Upper lobe of left lung (tissue), 6 donors: ENCODE results near the gene SEMA3D. TPM values are rescaled to one million over a fixed set of nuclear protein-coding genes. Genes with fewer than 3 reads are reported as not detected.

ENCODE experiments used
- ATAC-seq, 2 donors: fragments of 200-7000 bp; cut with Tn5 transposase; one replicate each; pipeline ENCODE4 v1.9.1; 2022; ENCODE audit warnings: mild to moderate bottlenecking in 2 of 2, moderate library complexity in 2 of 2; ENCODE audit not compliant: low FRiP score in 2 of 2
- DNase-seq, 2 donors: peaks; one replicate each; pipeline ENCODE4 v3.0.0-alpha.2; 2019 to 2020
- H3K27ac ChIP-seq, 4 donors: fragments of 200-600 bp; sonication (generic); one replicate each; pipeline ENCODE4 v1.5.1; 2016 to 2019
- H3K27me3 ChIP-seq, 4 donors: fragments of 200-600 bp; sonication (generic); one replicate each; pipeline ENCODE4 v1.5.1; 2017 to 2019
- H3K36me3 ChIP-seq, 4 donors: fragments of 200-600 bp; sonication (generic); one replicate each; pipeline ENCODE4 v1.5.1; 2016 to 2019
- H3K4me1 ChIP-seq, 4 donors: fragments of 200-600 bp; sonication (generic); one replicate each; pipeline ENCODE4 v1.5.1; 2018 to 2019
- H3K4me3 ChIP-seq, 4 donors: fragments of 200-600 bp; sonication (generic); one replicate each; pipeline ENCODE4 v1.5.1; 2017 to 2019; ENCODE audit warnings: mild to moderate bottlenecking in 2 of 4, moderate library complexity in 1 of 4
- H3K9me3 ChIP-seq, 4 donors: fragments of 200-600 bp; sonication (generic); one replicate each; pipeline ENCODE4 v1.5.1; 2018 to 2019
- CTCF ChIP-seq, 6 experiments: fragments of 450-650 bp in 4 of 6; fragments of 200-600 bp in 2 of 6; sonication (generic) in 2 of 6; IDR thresholded peaks; one replicate each; pipeline ENCODE4 v1.5.1; 2016 to 2019; ENCODE audit warnings: antibody characterized with exemption in 6 of 6
- EP300 ChIP-seq, 4 donors: sonication (generic); formaldehyde crosslinking; IDR thresholded peaks; one replicate each; pipeline ENCODE4 v1.5.1; 2017; ENCODE audit warnings: antibody characterized with exemption in 4 of 4, control low read depth in 2 of 4
- POLR2A ChIP-seq, 4 donors: fragments of 450-650 bp; IDR thresholded peaks; one replicate each; pipeline ENCODE4 v1.5.1; 2016 to 2017; ENCODE audit warnings: antibody characterized with exemption in 4 of 4, mild to moderate bottlenecking in 2 of 4
- POLR2AphosphoS5 ChIP-seq, 2 donors: sonication (generic); formaldehyde crosslinking; IDR thresholded peaks; one replicate each; pipeline ENCODE4 v1.5.1; 2017; ENCODE audit warnings: antibody characterized with exemption in 2 of 2
- WGBS, 2 donors: methylation state at CpG; one replicate each; pipeline ENCODE4 v1.1.5; 2017 to 2018; 5-methylcytosine and 5-hydroxymethylcytosine counted together
- total RNA-seq, 6 donors: library from RNA; depleted of rRNA in 4 of 6; stranded (reverse); fragments of >200 nt in 4 of 6; gene quantifications; one replicate each; pipeline versions ENCODE4 v1.1.0 to v1.2.1, GENCODE V29; 2016 to 2021
- donor health status: DM: no; HTN: no; CAD: no; lungs with moderate emphysema.
- donor health status: DM: no; HTN: yes; CAD: no; lungs with severe emphysema.

The SEMA3D gene
- total RNA-seq, 6 donors from 2014 or later: 1.7 to 8.1 (median 3.5) TPM

DNA sequence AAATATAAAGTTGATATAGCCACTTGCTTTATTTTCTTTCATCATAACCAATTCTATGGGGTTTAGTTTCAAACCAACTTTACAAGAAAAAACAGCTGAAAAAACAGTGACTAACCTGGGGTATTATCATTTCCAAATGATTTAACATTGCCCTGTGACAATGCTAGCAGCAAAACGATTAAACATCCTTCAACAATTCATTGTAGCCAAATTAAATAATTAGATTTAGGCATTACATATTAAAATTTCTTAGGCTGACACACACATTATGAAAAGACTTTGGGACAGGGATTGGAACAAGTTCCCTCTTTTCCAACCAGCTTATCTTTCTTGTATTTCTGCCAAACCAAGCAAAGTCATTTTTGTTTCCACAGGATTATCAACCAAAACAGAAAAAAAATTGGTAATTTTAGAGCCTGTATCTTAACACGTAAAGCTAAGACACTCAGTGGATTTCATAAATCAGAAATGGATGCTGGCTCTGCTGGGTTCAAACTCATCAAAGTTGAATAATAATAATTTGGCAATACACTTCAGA lies 84.0 kb downstream of the SEMA3D start:
- H3K36me3 ChIP-seq: no peaks in the 10 kb centered on the region
- no peak overlapping the region for H3K27ac ChIP-seq
- ATAC-seq (peak in 1 of 2 donors; percentile 28), DNase-seq (no peak)
- WGBS, 2 donors: 35 to 44% methylated on average over 2 of the region's 2 CpGs
- no peaks in the 10 kb centered on the region for H3K4me1 ChIP-seq
- no peaks in the 10 kb centered on the region for H3K27me3 ChIP-seq
- H3K9me3 ChIP-seq: no peaks in the 10 kb centered on the region
- no peak overlapping the region for H3K4me3 ChIP-seq
- no peak for TF ChIP-seq CTCF (IDR thresholded peaks at IDR 0.05)
- TF ChIP-seq POLR2A (IDR thresholded peaks at IDR 0.05): no peak
- TF ChIP-seq EP300 (IDR thresholded peaks at IDR 0.05): no peak
- TF ChIP-seq POLR2AphosphoS5 (IDR thresholded peaks at IDR 0.05): no peak

DNA sequence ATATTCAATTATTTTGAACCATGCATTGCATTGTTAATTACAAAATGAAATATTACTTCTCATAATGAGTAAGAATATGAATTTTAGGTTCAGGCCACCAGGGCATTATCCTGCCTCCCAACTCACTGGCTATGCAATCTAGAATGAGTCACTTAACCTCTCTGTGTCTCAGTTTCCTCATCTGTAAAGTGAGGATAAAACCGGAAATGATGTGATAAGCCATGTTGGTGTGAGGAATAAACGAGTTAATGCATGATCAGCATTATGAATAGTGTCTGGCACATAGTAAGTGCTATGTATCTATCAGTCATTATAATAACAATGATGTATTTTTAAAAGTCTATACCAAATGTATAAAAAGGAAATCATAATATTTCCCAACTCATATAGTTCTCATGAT lies 85.5 kb downstream of the SEMA3D start:
- DNase-seq (no peak), ATAC-seq (no peak)
- H3K4me3 ChIP-seq: no peak overlapping the region
- no peak for TF ChIP-seq EP300 (IDR thresholded peaks at IDR 0.05)
- no peak for TF ChIP-seq CTCF (IDR thresholded peaks at IDR 0.05)
- no peak for TF ChIP-seq POLR2AphosphoS5 (IDR thresholded peaks at IDR 0.05)
- TF ChIP-seq POLR2A (IDR thresholded peaks at IDR 0.05): no peak
- no peak overlapping the region for H3K27ac ChIP-seq
- no peaks in the 10 kb centered on the region for H3K4me1 ChIP-seq
- H3K9me3 ChIP-seq: no peaks in the 10 kb centered on the region
- no peaks in the 10 kb centered on the region for H3K27me3 ChIP-seq
- WGBS, 2 donors: 78 to 82% methylated on average over 2 of the region's 2 CpGs
- H3K36me3 ChIP-seq: no peaks in the 10 kb centered on the region

DNA sequence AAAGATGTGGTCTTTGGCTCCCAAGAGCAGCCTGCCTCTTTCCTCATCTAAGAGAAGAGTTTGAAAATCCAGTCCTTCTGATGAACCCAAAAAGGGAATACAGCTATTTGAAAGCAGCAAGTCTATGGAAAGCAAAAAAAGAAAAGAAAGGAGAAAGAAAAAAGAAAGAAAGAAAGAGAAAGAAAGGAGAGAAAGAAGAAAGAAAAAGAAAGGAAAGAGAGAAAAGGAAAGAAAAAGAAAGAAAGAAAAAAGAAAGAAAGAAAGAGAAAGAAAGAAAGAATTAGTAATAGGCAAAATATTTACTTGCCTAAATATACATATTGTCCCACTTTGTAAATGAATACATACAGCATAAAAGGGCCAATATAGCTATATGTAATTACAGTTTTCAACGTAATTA lies 89.0 kb downstream of the SEMA3D start:
- 71 to 83% methylated on average over 1 of the region's 1 CpG for WGBS, 2 donors
- Histone ChIP-seq H3K4me3 (no peak overlapping the region), H3K36me3 (no peaks in the 10 kb centered on the region), H3K9me3 (no peaks in the 10 kb centered on the region), H3K27ac (no peak overlapping the region), H3K27me3 (no peaks in the 10 kb centered on the region), H3K4me1 (no peaks in the 10 kb centered on the region)
- no peak for TF ChIP-seq POLR2AphosphoS5 (IDR thresholded peaks at IDR 0.05)
- DNase-seq (no peak), ATAC-seq (no peak)

GRCh38 chr7:85095806-85096205 lies 91.0 kb downstream of the SEMA3D start:
- WGBS, 2 donors: 61 to 62% methylated on average over 2 of the region's 2 CpGs
- Histone ChIP-seq H3K4me1 (no peaks in the 10 kb centered on the region), H3K4me3 (no peak overlapping the region), H3K27me3 (no peaks in the 10 kb centered on the region), H3K36me3 (no peaks in the 10 kb centered on the region), H3K9me3 (no peaks in the 10 kb centered on the region), H3K27ac (no peak overlapping the region)
- TF ChIP-seq EP300 (IDR thresholded peaks at IDR 0.05) (no peak), POLR2A (IDR thresholded peaks at IDR 0.05) (no peak), CTCF (IDR thresholded peaks at IDR 0.05) (no peak), POLR2AphosphoS5 (IDR thresholded peaks at IDR 0.05) (no peak)
- DNase-seq: no peak
- ATAC-seq: no peak

GRCh38 chr7:85095366-85095765 lies 91.5 kb downstream of the SEMA3D start:
- H3K27me3 ChIP-seq: no peaks in the 10 kb centered on the region
- no peak for ATAC-seq
- no peaks in the 10 kb centered on the region for H3K4me1 ChIP-seq
- no peaks in the 10 kb centered on the region for H3K36me3 ChIP-seq
- no peak overlapping the region for H3K4me3 ChIP-seq
- no peak overlapping the region for H3K27ac ChIP-seq
- H3K9me3 ChIP-seq: no peaks in the 10 kb centered on the region
- DNase-seq: no peak
- WGBS, 2 donors: 66 to 88% methylated on average over 2 of the region's 2 CpGs
- TF ChIP-seq CTCF (IDR thresholded peaks at IDR 0.05) (no peak), EP300 (IDR thresholded peaks at IDR 0.05) (no peak), POLR2A (IDR thresholded peaks at IDR 0.05) (no peak), POLR2AphosphoS5 (IDR thresholded peaks at IDR 0.05) (no peak)
